ACHN (cell line): ENCODE measurements around the gene EMD.

Source experiments
- DNase-seq: peaks from one replicate; pipeline ENCODE4 v3.0.0-alpha.2; 2015
- in situ Hi-C: cut with HindIII; loops from 2 replicates; pipeline ENCODE4 v1.10.0; 2017; ENCODE audit warnings: low sequenced_read_pairs, low pct_ligation_motif_present, low pct_unique_long_range_greater_than_20kb

The EMD gene

DNA sequence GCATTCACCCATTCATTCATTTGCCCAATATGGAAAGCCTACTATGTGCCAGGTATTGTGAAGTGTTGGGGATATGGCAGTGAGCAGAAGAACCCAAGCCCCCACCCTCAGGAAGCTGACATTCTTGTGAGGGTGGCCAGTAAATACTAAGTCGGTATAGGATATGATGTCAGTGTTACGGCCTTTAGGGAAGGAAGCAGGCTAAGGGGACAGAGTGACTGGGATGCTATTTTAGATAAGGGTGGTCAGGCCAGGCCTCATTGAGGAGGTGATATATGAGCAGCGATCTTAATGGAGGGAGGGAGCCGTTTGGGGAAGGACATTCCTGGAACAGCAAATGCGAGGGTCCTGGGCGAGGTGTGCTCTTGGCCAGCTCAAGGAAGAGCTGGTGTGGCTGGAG lies 51.4 kb downstream of the EMD start:
- DNase-seq: no peak
- in situ Hi-C loops: no loop called here

GRCh38 chrX:154430916-154431315 lies 51.8 kb downstream of the EMD start:
- no peak for DNase-seq
- in situ Hi-C loops: no loop called here
